GM18907 (cell line): Measurements from ENCODE around the gene TNIP1.

Source experiments
- ATAC-seq: cut with Tn5 transposase; IDR thresholded peaks from one replicate; pipeline ENCODE4 v1.9.1; 2021; ENCODE audit warnings: mild to moderate bottlenecking, moderate library complexity; ENCODE audit not compliant: unreplicated experiment

The TNIP1 gene

DNA sequence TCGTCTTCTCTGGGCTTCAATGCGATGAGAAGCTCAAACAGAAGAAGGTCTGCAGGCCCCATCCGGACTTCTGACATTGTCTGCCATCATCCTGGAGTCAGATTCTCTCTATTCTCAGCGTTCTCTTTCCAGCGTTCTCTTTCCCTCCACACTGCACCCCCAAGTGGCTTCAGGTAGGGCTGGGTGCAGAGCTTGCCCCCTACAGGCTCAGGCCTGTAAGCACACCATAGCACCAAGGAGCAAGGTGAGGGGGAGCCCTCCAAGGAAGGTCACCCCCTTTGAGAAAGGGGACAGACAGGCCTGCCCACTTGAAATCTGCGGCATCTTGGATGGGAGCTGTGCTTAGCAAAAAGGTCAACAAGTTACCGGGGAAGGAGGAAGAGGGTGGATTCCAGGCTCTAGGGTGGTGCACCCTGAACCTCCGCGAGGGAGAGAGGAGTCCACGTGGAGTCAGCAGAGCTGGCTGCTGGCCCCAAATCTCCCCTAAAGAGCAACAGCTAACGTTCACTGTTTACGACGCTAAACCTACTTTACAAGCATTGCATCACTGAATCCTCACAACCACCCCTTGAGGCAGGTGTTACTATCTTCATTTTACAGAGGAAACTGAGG lies 32.9 kb downstream of the TNIP1 start:
- no peak for ATAC-seq

DNA sequence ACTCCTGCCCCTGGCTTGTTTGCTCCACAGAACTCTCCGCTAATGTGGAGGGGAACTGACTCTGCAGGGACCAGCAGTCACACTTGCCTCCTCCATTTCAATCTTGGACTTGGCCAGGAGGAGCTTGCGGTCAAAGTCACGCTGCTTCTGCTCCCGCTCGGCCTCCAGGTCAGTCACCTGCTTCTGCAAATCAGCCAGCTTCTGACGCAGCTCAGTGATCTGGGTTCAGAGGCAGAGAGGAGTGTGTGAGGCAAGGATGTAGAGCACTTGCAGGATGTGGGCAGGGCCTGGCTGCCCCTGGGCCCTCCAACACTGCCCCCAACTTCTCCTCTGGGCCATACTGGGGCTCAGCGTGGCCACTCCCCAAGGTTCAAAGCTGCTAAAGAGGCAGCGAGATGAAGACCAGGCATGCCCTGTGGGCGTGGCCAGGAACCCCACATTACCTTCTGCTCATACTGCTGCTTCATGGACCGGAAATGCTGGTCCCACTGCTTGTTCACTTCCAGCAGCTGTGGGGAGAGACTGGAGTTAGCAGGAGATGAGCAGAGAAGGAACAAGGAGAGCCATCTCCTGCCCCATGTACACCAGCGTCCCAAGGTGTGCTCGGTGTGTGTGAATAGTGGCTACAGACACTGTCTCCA lies 38.3 kb downstream of the TNIP1 start:
- ATAC-seq: no peak

DNA sequence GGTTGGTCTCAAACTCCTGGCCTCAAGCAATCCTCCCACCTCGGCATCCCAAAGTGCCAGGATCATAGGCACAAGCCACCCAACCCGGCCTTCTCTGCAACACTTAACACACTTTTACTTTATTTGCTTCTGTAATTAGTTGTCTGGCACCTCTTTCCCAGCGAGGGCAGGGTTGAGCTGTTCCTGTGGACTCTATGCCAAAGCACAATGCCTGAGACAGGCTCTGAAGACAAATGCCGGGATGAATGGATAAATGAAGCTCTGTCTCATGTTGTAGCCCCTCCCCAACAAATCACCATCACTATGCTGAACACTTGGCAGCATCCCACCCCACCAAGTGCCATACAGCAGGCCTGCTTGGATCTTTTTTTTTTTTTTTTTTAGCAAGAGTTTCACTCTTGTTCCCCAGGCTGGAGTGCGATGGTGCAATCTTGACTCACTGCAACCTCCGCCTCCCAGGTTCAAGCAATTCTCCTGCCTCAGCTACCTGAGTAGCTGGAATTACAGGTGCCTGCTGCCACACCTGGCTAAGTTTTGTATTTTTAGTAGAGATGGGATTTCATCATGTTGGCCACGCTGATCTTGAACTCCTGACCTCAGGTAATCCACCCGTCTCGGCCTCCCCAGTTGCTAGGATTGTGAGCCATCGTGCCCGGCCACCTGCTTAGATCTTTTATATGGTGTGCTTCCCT lies 39.1 kb downstream of the TNIP1 start:
- no peak for ATAC-seq

DNA sequence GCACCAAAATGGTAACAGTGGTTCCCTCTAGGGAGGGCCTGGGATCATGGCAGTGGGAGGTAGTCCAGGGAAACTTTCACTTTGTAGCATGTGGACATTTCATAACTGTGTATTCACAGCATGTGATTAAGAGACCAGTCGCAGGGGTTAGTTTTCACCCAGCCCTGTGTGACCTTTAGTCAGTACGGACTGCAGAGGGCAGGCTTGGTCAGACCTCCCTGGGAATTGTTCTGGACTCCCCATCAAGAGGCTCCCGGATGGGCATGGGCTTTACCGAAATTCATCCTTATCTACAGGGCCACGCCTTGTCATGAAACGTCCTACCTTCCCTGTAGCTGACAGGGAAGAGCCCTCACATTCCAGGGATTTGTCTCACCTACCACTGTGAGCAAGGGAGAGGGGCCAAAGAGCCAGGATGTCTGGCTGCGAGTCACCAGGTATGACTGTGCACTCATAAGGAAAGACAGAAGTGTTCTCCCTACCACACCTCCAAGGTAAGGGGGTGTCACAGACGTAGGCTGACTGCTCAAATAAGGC lies 40.6 kb downstream of the TNIP1 start:
- ATAC-seq: no peak

DNA sequence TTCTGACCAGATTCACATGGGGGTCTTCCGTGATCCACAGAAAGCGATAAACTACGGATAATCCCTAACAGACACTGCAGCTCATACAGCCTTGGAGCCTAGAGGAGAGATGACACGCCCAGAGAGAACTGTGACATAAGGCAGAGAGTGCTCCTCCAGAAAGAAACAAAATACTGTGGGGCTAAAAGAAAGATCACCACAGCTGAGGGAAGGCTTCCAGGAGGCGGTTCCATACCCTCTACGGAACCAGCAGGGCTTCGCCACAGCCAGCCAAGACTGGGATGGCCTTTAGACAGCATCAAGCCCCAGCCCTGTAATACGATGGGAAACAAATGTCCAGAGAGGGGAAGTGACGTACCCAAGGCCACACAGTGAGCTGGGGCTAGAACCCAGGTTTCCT lies 41.2 kb downstream of the TNIP1 start:
- ATAC-seq: no peak

DNA sequence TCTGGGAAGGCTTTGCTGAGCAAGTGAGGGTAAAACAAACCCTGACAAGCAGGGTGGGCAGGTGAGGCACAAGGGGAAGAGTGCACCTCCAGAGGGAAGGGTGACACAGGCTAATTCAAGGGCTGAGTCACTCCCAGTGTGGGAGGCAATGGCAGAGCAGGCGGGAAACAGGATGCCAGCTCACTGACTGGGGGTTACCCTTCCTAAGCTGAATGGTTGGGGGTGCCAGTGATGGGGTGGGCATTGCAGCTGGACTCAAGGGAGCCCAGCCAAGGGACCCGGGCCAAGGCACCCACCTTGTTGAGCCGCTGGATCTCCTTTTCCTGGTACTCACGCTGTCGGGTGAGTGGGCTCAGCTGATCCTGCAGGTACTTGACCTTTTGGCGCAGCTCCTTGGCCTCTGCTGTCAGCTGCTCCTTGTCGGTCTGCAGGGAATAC lies 42.0 kb downstream of the TNIP1 start:
- no peak for ATAC-seq

DNA sequence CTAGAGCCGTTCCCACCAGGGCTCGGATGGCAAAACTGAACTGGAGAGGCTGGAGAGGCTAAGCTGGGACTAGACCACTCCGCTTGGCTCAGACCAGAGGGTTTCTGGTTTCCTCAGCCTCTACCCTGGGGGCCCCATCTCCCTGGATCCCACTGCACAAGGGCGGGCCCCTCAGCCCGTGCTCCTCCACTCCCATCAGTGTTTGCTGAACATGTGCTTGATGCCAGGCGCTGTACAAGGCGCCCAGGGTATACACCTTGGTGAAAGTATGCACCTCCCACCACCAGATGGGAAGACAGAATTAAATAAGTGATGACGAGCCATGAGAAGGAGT lies 42.5 kb downstream of the TNIP1 start:
- no peak for ATAC-seq

DNA sequence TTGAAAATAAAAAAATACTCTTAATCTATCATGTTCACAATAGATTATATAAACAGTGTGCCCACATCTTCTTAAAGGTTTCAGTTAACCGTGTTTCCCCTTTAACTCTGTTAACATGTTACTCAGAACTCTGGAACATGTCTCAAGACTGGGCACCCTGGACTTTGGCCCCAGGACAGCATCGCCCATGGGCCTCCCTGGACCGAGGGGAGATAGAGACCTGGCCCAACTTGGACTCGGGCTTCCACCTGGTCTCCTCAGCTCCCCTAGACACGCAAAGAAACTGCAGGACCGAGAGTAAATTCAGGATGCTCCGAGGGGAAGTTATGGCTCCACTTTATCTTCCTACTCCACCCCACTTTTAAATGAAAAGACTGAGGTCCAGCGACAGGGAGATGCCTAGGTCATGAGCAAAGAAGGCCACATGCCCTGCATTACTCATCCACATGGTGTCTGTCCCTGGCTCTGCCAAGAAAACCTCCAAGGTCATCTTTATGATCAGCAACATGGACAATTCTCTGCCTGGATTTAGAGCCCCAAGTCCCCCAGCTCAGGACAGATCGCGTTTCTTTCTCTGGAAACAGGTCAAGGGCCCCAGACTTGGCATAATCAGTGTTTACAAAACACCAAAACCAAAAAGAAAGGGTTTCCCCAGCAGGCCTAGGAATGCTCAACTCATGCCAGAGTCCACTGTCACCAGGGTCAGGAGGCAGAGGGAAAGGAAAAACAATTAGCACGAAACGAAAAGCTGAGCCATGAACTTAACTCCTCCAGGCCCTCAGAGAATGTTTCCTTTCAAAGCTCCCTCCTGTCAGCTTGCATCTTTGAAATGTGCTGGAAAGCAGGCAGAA lies 43.0 kb downstream of the TNIP1 start:
- ATAC-seq: no peak

DNA sequence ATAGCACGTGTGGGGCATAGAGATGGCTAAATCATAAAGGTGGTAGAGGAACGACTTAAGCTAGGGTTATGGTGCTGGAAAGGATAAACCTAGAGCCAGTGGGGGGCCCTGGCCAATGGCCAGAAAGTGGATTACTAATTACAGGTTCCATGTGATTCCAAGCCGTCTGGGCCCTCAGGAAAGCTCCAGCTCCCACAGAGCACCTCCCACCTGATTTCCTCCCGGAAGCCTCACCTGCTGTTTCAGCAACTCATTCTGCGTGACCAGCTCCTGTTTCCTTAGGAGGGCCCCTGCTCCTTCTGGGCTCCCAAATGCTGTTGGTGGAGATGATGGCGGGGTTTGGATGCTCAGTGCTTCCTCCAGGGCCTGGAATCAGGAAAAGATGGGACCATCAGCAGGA lies 44.3 kb downstream of the TNIP1 start:
- ATAC-seq: no peak

DNA sequence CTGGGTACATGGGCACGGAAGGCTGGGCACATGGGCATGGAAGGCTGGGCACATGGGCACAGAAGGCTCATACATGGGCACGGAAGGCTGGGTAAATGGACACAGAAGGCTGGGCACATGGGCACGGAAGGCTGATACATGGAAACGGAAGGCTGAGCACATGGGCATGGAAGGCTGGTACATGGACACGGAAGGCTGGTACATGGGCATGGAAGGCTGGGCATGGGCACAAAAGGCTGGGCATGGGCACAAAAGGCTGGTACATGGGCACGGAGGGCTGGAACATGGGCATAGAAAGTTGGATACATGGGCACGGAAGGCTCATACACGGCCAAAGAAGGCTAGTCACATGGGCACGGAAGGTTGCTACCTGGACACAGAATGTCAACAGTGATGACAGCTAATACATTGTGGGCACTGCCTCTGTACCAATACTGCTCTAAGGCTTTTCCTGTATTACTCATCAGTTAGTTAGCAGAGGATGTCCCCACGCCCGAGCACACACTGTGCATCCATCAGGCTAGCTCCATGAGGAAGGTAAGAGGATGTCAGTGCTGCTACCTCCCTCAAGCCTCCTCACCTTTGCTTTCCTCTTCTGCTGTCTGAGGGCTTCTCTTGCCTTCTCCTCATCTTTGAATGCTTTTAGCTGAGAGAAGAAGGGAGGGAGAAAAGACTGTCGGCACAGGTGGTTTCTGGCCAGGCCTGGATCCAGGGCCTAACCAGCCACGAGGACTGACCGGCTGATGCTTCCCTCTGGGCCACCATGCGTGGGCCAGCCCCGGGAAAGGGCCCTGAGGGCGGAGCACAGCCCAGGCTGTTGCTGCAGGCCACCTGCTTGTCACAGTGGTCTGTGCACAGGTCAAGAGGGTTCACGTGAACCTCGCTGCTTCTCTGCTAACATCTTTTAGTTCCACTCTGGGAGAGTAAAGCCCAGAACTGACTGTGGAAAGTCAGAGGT lies 46.1 kb downstream of the TNIP1 start:
- no peak for ATAC-seq

DNA sequence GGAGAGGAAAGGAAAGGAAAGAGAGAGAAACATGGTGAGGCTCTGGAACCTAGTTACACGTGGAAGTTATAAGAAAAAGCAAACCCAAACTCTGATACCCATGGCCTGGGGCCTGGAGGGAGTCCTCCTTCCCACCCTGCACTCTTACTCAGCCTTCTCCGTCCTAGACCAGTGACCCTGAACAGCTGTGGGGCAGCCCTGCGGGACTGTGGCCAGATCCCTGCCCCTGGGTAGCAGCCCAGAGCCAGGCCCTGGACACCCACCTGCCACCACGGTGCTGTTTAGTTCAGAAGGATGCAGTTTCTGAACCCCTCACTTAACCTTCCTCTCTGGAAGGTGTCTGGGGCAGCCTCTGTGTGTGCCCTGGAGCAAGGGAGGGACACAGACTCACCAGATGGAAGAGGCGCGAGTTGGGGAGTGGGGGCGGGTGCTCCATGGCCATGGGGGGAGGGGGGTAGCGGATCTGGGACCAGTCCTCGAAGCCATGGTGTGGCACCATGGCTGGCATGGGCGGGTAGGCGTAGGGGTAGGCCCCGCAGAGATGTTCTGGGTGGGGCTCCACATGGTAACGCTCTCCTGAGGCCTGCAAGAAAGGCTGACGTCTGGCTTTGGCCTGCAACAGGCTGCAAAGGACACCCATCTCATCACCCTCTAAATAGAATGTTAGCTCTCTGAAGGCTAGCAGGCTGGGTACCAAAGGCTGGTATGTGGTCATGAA lies 47.5 kb downstream of the TNIP1 start:
- ATAC-seq: no peak

DNA sequence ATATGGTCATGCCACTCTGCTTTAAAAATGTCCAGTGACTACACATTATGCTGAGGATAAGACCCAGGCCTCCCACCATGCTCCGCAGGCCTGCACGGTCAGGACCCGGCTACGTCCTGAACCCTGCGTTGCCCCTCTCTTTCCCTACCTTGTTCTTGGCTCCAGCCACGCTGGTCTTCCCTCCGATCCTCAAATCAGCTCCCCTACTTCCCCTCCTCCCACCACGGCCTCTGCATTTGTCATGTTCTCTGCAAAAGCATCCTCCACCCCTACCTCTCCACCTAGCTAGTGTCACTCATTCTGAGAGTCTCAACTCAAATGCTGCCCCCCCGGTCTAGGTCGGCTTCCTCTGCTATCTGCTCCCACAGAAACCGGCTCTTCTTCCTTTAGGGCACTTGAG lies 49.3 kb downstream of the TNIP1 start:
- ATAC-seq: no peak

DNA sequence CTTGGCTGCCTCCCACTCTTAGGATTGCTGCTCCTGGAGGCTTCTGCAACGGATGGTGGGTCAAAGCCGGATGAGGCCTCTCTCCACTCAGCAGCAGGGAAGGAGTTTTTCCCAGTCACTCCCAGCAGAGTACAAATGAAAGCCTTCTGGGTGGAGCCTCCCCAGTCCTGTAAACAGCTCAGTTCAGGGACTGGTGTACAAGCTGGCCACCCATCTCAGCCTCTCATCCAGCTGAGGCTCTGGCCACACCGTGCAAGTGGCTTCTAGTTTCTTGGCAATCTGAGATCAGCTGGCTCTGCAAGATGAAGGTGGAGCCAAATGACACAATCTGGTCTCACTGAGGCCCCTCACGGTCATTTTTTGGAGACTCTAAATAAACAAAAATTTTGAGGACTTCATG lies 50.5 kb downstream of the TNIP1 start:
- no peak for ATAC-seq

DNA sequence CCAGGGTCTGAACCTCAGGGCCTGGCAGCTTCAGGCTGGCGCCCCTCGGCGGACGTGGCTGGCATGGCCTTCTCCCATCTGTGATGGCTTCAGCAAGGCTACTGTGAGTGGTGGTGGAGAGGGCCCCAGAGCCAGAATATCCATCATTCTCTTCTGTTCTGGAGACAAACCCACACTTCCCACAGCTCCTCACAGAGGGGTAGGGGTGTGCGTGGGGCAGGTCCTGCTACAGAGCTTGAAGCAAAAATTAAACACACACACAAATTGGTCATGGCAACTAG lies 50.8 kb downstream of the TNIP1 start:
- no peak for ATAC-seq

DNA sequence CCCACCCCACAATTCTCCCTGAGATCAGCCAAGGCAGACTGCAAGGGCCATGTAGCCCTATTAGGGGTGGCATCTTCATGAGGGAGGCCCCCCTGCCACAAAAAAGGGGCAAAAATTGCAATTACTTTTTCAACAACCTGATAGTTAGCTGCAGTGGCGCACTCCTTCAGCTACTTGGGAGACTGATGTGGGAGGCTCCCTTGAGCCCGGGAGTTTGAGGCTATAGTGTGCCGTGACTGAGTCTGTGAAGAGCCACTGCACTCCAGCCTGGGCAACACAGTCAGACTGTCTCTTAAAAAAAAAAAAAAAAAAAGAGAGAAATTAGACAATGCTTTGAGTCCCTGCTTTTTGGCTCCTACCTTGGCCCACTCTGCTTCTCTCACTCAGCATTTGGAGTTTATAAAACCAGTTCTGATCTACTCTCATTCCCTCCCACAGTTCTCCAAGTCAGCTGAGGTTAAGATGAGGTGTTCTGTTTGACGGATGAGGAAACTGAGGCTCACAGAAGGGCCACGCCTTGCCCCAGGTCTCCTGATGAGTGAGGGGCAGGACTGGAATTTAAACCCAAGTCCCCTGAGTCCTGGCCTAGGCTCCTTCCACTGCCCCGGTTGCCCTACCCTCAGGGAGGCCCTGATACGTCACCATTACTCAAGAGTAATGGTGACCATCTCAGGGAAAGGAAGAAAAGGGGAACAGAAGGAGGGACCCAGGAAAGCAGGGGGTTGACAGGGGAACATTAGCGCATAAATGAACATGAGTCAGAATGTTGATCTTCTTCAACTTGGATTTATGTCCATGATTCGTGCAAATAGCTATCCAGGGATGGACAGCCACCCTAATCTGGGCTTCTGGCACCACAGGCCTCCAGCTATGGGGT lies 51.4 kb downstream of the TNIP1 start:
- ATAC-seq: no peak

DNA sequence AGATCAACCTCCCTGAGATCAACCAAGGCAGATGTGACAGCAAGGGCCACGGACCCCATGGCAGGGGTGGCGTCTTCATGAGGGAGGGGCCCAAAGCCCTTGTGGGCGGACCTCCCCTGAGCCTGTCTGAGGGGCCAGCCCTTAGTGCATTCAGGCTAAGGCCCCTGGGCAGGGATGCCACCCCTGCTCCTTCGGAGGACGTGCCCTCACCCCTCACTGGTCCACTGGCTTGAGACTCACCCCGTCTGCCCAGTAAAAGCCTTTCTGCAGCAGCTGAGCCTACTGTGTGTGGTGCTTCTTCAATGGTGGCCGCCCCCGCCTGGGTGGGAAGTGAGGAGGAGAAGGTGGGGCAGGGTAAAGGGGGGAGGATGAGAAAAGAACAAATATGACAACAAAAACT lies 52.1 kb downstream of the TNIP1 start:
- ATAC-seq: no peak

DNA sequence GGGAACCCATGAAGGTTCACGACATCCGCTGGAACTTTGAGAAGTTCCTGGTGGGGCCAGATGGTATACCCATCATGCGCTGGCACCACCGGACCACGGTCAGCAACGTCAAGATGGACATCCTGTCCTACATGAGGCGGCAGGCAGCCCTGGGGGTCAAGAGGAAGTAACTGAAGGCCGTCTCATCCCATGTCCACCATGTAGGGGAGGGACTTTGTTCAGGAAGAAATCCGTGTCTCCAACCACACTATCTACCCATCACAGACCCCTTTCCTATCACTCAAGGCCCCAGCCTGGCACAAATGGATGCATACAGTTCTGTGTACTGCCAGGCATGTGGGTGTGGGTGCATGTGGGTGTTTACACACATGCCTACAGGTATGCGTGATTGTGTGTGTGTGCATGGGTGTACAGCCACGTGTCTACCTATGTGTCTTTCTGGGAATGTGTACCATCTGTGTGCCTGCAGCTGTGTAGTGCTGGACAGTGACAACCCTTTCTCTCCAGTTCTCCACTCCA lies 52.8 kb downstream of the TNIP1 start:
- ATAC-seq: no peak

DNA sequence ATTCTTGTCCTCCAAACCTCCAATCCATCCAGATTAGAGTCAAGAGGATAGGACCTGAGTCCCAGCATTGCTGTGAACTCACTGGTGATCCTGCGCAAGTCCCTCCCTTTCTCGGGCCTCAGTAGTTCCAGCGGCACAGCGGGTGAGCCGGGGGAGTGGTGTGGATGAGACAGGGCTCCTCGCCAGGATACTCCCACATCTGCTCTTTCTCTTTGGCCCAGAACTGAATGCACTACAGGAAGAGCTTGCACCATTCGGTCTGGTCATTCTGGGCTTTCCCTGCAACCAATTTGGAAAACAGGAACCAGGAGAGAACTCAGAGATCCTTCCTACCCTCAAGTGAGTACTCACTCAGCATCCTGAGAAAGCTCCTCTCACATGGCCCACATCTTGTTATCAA lies 54.2 kb downstream of the TNIP1 start:
- no peak for ATAC-seq

DNA sequence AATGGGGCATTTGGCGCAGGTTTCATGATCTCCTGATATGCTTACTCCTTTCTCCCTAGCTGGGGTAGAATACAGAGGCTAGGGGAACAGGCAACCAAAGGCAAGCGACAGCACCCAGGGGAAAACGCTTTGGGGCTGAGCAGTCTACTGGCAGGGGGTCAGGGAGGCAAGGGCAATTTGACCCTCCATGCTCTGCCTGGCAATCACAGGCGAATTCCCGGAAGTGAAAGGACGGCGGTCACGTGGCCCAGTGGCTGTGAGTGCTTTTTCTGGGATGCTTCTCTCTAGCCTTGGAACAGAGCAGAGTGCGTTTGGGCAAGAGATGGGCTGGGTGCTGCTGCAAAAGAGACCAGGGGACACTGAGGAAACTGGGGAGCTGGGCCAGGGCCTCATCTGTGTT lies 54.7 kb downstream of the TNIP1 start:
- no peak for ATAC-seq
